ENCODE data around the gene NUFIP2.

DNA sequence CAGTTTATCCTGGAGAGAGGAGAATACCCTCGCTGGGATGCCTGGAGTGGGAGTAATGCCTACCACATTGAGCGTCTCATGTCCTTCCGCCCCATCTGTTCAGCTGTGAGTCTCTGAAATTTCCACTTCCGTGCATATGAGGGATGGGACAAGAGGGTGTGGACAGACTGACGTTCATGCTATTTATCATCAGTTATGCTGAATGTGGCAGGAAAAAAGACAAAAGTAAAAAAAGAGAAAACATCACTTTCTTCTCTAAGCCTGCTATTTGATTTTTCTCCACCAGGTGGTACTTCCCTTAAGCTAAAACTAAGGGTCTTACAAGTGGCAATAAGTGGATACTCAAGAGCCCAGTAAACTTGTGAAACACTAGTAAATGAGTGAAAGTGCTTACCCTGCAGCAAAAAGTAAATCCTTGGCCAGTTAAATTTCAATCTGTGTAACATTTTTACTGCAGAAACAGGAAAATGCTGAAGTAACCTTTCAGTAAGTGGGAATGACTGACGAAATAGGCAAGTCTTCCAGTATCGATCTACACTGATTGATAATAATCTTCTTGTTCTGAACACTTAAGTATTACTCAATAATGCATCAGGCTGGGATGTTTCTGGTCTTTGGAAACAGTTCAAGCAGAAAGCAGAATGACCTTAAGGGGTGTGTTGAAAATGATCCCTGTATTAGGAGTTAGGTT is 41.7 kb downstream of the NUFIP2 start:
- TF ChIP-seq CTCF (IDR thresholded peaks at IDR 0.05) (peak in 3 of 4 experiments; percentile 26 to 46 (median 29)), POLR2A (IDR thresholded peaks at IDR 0.05) (no peak)

Data from uterus (tissue), 2 donors.